ENCODE measurements around the gene VSTM2L.

The VSTM2L gene

GRCh38 chr20:37878835-37879599, 23.9 kb upstream of the VSTM2L start:
- no peak for DNase-seq (ENCODE audit: low read depth)

DNA sequence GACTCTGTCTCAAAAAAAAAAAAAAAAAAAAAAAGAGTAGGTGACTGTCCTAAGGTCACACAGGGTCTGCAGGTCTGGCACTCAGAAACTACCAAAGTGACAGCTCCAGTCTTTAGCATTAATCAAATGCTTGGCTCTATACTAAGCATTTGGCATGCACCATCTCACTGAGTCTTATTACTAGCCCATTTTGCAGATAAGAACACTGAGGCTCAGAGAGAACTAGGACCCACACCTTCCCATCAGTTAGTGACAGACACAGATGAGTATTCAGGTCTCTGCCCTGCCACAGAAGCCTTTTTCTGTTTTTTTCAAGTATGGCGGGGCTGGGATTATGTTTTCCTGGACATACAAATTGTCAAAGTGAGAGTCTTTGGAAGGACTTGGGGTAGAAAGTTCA, 23.1 kb upstream of the VSTM2L start:
- DNase-seq (ENCODE audit: low read depth) = no peak

DNA sequence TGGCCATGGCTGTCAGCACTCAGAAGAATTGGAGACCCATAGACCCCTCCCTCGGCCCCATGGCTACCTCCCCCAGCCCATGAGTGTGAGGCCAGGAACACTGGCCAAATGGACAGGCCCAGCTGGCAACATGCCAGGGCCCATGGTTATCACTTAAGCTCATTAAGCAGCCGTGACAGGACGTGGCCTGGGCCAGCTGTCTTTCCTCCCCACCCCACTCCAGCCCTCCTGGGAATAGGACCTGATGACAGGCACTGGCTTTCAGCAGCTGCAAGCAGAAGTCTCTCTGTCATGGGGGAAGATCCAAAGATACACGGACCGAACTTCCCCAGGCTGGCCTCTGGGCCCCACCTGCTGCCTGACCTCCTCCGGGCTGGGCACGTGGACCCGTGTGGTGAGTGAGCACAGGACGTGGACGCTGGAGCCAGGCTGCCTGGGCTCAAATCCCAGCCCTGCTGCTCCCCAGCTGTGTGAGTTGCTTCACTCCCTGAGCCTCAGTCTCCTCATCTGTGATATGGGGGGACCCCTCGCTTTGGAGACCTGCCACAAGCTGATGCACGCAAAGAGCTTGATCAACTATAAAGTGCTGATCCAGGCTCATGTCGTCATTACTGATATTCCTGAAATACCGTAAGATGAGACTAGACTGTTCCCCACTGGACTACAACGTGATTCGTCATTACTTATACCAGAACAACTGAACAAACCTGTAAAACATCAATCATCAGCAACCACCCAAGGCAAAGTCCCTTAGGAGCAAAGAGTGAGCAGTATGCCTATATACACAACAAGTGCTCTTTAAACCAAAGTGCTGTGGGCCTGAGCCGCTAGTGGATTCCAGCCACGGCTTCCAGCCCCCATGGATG, 22.0 kb upstream of the VSTM2L start:
- DNase-seq (ENCODE audit: low read depth) = no peak

- DNase-seq (ENCODE audit: low read depth) = no peak
Measured at GRCh38 chr20:37881601-37882343, 21.2 kb upstream of the VSTM2L start.

DNA sequence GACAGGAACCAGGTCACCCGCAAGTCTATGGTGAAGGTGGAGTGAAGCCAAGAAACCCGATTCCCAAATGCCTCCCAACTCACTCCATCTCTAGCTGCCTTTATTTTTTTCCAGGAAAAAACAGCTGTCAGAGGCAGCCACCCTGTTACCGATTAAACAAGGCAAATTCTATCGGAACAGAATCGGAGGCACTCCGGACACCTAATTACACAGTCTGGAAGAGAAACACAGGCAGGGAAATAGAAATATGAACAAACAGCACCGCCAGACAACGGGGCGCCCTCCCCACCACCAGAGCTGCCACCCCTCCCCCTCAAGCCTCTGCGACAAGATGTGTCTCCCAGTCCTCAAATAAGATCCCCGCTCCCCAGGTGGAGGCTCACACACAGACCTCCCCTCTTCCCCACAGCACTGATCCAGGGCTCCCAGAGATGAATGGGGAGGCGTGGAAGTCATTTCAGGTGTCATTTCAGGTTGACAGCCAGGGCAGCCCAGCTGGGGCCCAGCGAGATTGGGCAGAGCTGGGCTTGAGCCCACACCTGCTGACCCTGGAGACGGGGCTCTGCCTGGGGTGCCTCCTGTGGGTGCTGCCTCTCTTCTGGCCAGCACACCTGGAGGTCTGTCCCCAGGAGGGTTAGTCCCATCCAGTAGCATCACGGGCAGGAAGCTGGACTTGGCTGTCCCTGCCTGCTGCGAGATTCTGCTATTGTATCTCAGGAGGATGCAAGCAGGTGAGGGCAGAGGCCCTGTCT, 19.8 kb upstream of the VSTM2L start:
- DNase-seq (ENCODE audit: low read depth) = no peak

DNA sequence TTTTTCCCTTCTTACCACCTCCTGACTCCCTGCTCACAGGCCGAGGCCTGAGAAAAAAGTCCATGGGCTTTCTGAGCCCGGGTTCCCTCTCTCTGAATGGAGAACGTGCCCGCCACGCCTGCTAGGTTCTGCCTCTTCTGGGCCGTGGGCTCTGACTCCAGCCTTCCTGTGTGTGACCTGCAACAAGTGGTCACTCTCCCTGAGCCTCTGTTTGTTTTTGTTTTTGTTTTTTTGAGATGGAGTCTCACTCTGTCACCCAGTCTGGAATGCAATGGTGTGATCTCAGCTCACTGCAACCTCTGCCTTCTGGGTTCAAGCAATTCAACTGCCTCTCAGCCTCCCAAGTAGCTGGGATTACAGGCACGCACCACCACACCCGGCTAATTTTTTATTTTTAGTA, 17.9 kb upstream of the VSTM2L start:
- DNase-seq (ENCODE audit: low read depth) = no peak

GRCh38 chr20:37885593-37886503, 17.1 kb upstream of the VSTM2L start:
- no peak for DNase-seq (ENCODE audit: low read depth)

- peak; percentile 48 for DNase-seq (ENCODE audit: low read depth)
Measured at GRCh38 chr20:37886851-37887297, 16.1 kb upstream of the VSTM2L start.

- DNase-seq (ENCODE audit: low read depth) = no peak
Measured at GRCh38 chr20:37888641-37889040, 14.3 kb upstream of the VSTM2L start.

DNA sequence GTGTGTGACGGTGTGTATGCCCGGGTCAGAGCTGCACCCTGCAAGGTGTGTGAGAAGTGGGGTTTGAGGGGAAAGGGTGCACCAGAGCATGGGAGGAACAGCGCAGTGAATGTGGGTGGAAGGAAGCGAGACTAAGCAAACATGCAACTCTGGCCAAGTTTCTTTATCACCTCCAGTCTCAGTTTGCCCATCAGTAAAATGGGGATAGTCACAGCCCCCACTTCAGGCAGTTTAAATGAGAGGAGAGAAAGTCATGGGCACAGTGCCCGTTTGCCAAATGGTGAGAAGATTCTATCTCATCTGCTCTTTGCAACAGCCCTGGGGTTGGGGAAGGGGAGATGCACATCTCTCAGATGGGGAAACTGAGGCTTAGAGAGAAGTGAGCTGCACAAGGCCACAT, 12.8 kb upstream of the VSTM2L start:
- no peak for DNase-seq (ENCODE audit: low read depth)

DNA sequence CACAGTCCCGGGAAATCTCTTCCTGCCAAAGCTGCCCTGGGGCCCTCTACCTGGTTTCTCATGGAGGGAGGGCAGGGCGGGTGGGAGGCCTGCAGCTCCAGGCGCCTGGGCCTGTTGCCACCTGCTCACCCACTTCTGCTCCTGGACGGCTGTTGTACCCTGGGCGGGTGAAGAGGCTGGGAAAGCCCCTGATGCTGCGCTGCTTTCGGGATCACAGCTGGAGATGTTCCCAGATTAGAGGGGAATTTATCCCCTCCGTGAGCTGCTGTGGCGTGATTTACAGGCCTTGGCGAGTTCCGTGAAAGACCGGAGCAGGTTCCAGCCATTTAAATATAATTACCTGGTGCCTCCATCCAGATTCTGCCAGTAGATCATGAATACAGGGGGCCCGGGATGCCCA, 12.3 kb upstream of the VSTM2L start:
- DNase-seq (ENCODE audit: low read depth) = no peak

GRCh38 chr20:37892001-37892400, 10.9 kb upstream of the VSTM2L start:
- no peak for DNase-seq (ENCODE audit: low read depth)

DNA sequence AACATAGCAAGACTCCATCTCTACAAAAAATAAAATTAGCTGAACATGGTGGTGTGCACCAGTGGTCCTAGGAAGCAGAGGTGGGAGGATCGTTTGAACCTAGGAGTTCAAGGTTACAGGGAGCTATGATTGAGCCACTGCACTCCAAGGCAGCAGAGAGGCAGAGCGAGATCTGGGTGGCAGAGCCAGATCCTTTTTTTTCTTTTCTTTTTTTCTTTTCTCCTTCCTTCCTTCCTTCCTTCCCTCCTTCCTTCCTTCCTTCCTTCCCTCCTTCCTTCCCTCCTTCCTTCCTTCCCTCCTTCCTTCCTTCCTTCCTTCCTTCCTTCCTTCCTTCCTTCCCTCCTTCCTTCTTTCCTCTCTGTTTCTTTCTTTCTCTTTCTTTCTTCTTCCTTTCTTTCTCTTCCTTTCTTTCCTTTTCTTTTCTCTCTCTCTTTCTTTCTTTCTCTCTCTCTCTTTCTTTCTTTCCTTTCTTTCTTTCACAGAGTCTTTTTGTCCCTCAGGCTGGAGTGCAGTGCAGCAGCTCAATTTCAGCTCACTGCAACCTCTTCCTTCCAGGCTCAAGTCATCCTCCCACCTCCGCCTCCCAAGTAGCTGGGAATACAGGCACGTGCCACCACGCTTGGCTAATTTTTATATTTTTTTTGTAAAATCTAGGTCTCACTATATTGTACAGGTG, 9.2 kb upstream of the VSTM2L start:
- DNase-seq (ENCODE audit: low read depth) = no peak

- DNase-seq (ENCODE audit: low read depth) = no peak
Measured at GRCh38 chr20:37894454-37894853, 8.5 kb upstream of the VSTM2L start.

DNA sequence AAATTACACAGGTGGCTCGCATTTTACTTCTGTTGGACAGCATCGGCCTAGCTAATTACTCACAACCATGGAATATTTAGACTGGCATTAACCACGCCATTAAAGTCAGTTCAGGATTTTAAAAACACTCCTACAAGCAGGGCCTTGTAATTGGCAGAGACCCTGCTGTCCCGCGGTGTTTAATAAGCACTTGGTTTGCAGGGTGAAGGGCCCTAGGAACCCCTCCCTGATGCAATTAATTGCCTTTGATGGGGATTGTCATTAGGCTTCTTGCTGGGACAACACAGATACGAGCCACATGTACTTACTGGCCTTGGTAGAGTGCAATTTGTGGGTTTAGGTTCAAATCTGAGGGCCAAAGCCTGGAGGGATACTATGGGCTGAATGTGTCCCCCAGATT, 7.8 kb upstream of the VSTM2L start:
- DNase-seq (ENCODE audit: low read depth) = no peak

- peak; percentile 35 for DNase-seq (ENCODE audit: low read depth)
Measured at GRCh38 chr20:37896932-37897548, 5.9 kb upstream of the VSTM2L start.

GRCh38 chr20:37898233-37899104, 4.5 kb upstream of the VSTM2L start:
- peak; percentile 21 for DNase-seq (ENCODE audit: low read depth)
